Ishikawa (cell line): ENCODE results near the gene MYO5C.

ENCODE experiments used
- CEBPB ChIP-seq: IDR thresholded peaks from 2 replicates; pipeline ENCODE4 v1.6.1; 2012
- CREB1 ChIP-seq: IDR thresholded peaks from 2 replicates; pipeline ENCODE4 v1.6.1; 2012; ENCODE audit warnings: low read depth
- EGR1 ChIP-seq: IDR thresholded peaks from 2 replicates; pipeline ENCODE4 v1.6.1; 2012
- EP300 ChIP-seq: IDR thresholded peaks from 2 replicates; pipeline ENCODE4 v1.6.1; 2012; ENCODE audit warnings: borderline replicate concordance
- FOXM1 ChIP-seq: IDR thresholded peaks from 2 replicates; pipeline ENCODE4 v1.6.1; 2012; ENCODE audit warnings: low read depth, borderline replicate concordance
- MAX ChIP-seq: IDR thresholded peaks from 2 replicates; pipeline ENCODE4 v1.6.1; 2012
- NFIC ChIP-seq: IDR thresholded peaks from 2 replicates; pipeline ENCODE4 v1.6.1; 2012
- RAD21 ChIP-seq: IDR thresholded peaks from 2 replicates; pipeline ENCODE4 v1.6.1; 2012; ENCODE audit warnings: low read depth
- REST ChIP-seq: IDR thresholded peaks from 2 replicates; pipeline ENCODE4 v1.6.1; 2012; ENCODE audit warnings: low read depth, mild to moderate bottlenecking
- TAF1 ChIP-seq: IDR thresholded peaks from 2 replicates; pipeline ENCODE4 v1.6.1; 2012; ENCODE audit warnings: low read depth, mild to moderate bottlenecking
- TCF12 ChIP-seq: IDR thresholded peaks from 2 replicates; pipeline ENCODE4 v1.6.1; 2012; ENCODE audit warnings: low read depth
- TEAD4 ChIP-seq: IDR thresholded peaks from 2 replicates; pipeline ENCODE4 v1.6.1; 2012
- USF1 ChIP-seq: IDR thresholded peaks from 2 replicates; pipeline ENCODE4 v1.6.1; 2012
- YY1 ChIP-seq: IDR thresholded peaks from 2 replicates; pipeline ENCODE4 v1.6.1; 2012; ENCODE audit warnings: low read depth
- ZBTB7A ChIP-seq: IDR thresholded peaks from 2 replicates; pipeline ENCODE4 v1.6.1; 2012; ENCODE audit warnings: low read depth

The MYO5C gene

GRCh38 chr15:52171807-52172206 lies 123.8 kb downstream of the MYO5C start:
- TF ChIP-seq NFIC (no peak), ZBTB7A (no peak), CEBPB (no peak), REST (no peak), USF1 (no peak), TEAD4 (no peak), MAX (no peak), TAF1 (no peak), EP300 (no peak), CREB1 (no peak), YY1 (no peak), TCF12 (no peak), RAD21 (no peak), EGR1 (no peak), FOXM1 (no peak)

- TF ChIP-seq RAD21 (no peak), EP300 (no peak), FOXM1 (no peak), CREB1 (no peak), ZBTB7A (no peak), TCF12 (no peak), NFIC (no peak), YY1 (no peak)
These were observed 124.2 kb downstream of the MYO5C start for GRCh38 chr15:52171386-52171785.

GRCh38 chr15:52164631-52165265 lies 130.9 kb downstream of the MYO5C start:
- TF ChIP-seq TEAD4 = no peak
- TF ChIP-seq USF1 = no peak
- no peak for TF ChIP-seq FOXM1
- TF ChIP-seq EGR1 = no peak
- no peak for TF ChIP-seq CEBPB
- TF ChIP-seq RAD21 = no peak
- TF ChIP-seq REST = no peak
- TF ChIP-seq TAF1 = no peak

GRCh38 chr15:52163321-52164190 lies 132.0 kb downstream of the MYO5C start:
- TF ChIP-seq TEAD4 = no peak
- no peak for TF ChIP-seq TCF12
- no peak for TF ChIP-seq EGR1
- no peak for TF ChIP-seq RAD21
- no peak for TF ChIP-seq ZBTB7A
- no peak for TF ChIP-seq USF1
- TF ChIP-seq EP300 = no peak
- no peak for TF ChIP-seq TAF1
- no peak for TF ChIP-seq NFIC
- no peak for TF ChIP-seq CEBPB
- TF ChIP-seq FOXM1 = no peak
- TF ChIP-seq YY1 = no peak

- no peak for TF ChIP-seq RAD21
- TF ChIP-seq MAX = no peak
- no peak for TF ChIP-seq FOXM1
- TF ChIP-seq NFIC = no peak
- no peak for TF ChIP-seq TEAD4
- no peak for TF ChIP-seq CREB1
- no peak for TF ChIP-seq USF1
- TF ChIP-seq TCF12 = no peak
- no peak for TF ChIP-seq ZBTB7A
- no peak for TF ChIP-seq EP300
- TF ChIP-seq YY1 = no peak
- no peak for TF ChIP-seq TAF1
- TF ChIP-seq EGR1 = no peak
- no peak for TF ChIP-seq REST
- TF ChIP-seq CEBPB = no peak
These were observed 132.7 kb downstream of the MYO5C start for GRCh38 chr15:52162876-52163275.
